GM10266 (cell line): ENCODE measurements around the gene CILP.

Experiments used
- DNase-seq: peaks from one replicate; pipeline ENCODE4 v3.0.0; 2012; ENCODE audit errors: extremely low spot score
- TF ChIP-seq, protein P1 (sequence below): IDR thresholded peaks from 2 replicates; pipeline ENCODE4 v1.5.1; 2012; ENCODE audit warnings: mild to moderate bottlenecking, low read depth; ENCODE audit not compliant: control insufficient read depth, insufficient read depth; ENCODE audit errors: missing control alignments

CILP gene

DNA sequence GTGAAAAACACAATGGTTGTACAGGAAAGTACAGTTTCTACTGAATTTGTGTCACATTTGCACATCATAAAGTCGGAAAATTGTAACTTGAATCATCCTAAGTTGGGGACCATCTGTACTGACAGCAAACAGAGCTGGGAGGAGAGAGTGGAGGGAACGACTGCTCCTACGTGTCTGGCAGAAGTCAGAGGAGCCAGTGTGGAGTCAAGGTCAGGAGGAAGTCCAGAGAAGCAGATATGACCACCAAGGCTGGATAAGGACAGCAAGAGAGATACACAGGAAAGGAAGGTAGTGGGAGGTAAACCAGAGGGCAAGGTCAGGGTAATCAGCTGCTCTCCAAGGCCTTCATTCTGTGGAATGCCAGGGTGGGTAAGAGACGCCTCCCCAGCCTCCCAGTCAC is 2.7 kb upstream of the CILP start:
- TF ChIP-seq, protein P1, sequence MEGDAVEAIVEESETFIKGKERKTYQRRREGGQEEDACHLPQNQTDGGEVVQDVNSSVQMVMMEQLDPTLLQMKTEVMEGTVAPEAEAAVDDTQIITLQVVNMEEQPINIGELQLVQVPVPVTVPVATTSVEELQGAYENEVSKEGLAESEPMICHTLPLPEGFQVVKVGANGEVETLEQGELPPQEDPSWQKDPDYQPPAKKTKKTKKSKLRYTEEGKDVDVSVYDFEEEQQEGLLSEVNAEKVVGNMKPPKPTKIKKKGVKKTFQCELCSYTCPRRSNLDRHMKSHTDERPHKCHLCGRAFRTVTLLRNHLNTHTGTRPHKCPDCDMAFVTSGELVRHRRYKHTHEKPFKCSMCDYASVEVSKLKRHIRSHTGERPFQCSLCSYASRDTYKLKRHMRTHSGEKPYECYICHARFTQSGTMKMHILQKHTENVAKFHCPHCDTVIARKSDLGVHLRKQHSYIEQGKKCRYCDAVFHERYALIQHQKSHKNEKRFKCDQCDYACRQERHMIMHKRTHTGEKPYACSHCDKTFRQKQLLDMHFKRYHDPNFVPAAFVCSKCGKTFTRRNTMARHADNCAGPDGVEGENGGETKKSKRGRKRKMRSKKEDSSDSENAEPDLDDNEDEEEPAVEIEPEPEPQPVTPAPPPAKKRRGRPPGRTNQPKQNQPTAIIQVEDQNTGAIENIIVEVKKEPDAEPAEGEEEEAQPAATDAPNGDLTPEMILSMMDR: no peak
- DNase-seq: no peak

DNA sequence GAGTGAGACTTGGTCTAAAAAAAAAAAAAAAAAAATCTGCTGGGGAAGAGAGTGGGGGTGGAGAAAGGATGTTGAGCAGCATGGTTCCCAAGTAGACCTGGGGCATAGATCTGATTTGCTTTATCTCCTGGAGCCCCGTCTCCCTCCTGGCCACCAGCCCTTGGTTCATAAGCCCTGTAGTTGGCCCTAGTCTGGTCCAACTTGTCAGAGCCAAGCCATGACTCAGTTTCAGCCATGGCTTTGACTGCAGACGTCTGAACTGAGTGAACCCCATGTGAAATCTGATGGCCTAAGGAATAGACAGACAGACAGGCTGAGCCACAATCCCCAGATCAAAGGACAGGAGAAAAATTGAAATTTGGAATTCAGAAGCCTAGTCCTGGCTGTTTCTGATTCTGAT is 2.0 kb upstream of the CILP start:
- TF ChIP-seq, protein P1: no peak
- DNase-seq: no peak

DNA sequence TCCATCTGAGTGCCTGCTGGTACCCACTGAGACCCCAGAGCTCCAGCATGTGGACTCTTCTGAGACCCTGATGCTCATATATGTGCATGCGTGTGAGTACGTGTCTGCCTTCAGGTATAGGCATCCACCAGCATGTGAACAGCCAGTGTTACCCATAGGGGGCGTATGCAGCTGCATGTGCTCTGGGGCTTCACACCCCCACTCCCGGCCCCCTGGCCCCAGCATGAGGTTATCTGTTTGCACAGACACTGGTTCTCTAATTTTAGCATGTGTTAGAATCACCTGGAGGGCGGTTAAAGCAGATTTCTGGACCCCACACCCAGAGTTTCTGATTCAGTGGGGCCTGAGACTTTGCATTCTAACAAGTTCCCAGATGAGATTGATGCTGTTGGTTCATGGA is 824 bp upstream of the CILP start:
- DNase-seq: peak; percentile 72
- TF ChIP-seq, protein P1: peak; percentile 62

DNA sequence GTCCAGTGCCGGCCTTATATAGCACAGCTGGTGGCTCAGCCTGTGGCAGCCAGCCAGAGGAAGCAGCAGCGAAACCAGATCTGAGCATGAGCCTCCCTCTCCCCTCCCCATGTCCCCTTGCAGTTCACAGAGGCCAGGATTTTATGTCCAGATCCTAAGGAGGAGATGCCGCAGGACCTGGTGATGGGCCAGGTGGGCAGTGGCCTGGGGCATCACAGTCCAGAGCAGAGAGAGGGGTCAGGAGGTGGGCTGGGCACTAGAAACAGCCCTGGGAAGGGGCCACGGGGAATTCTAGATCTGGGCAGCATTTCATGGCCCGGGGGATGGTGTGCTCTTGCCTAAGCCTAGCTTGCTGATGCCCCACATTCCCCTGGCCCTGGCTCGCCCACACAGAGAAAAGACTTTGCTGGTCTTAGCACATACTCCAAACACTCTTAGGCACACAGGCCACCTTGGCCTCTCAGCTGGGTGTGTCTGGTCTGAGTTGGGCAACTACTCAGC is 259 bp upstream of the CILP start:
- DNase-seq: no peak
- TF ChIP-seq, protein P1: no peak

DNA sequence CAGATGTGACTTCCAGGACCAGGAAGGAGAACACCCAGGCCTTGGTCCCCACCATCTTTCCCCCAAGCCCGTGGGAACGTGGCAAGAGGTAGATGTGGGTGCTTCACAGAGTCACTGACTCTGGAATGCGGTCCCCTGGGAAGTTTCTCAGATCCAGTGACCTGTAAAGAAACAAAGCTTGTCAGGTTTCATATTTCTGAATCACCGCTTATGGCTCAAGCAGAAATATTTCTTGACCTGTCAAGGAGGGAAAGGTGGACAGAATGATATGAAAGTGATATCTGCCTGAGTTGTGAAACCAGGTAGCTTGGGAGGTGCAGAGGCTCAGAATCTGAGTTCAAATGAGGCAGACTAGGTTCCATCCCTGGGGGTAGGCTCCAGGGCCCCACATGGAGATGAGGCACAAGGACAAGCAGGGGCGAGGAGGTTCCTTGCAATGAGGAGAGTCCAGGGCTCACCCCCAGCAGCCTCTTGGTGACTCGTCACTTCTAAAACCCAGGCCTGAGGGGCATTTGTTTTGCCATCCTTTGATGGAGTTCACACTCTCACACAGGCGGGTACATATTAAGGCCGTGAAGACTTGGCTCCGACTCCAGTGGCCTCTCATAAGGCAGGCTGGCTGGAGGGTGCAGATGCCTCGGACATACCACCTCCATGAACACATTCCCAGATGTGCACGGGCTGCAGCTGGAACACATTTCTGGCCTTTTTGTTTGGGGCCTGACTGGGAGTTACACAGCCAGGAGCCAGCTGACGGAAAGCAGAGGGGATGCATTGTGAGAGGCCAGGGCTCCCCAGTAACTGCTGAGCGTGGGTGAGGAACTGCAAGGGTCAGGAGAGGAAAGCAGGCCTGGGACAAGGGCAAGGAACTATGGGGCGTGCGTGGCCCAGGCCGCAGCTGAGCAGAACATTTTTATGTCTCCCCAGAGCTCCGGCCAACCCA is 1.3 kb downstream of the CILP start:
- TF ChIP-seq, protein P1: no peak

DNA sequence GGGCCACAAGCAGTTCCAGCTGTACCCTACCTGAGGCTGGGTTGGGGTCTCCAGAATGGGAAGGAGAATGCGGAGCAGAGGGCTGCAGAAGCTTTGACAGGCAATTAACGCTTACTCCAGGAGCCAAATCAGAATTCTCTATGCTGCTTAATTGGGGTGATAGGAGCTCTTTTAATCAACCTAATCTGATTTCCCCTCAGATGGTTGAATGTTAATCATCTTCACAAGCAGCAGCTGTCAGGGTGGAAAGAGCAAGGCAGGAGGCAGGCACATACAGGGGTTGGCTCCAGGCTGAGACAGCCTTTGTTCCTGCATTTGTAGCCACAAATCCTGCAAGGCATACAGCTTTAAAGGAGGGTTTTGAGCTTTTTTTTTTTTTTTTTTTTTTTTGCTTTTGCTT is 2.6 kb downstream of the CILP start:
- DNase-seq: no peak
- TF ChIP-seq, protein P1: no peak

More for the DNA sequence above, 1.3 kb downstream of the CILP start:
- no peak for DNase-seq

DNA sequence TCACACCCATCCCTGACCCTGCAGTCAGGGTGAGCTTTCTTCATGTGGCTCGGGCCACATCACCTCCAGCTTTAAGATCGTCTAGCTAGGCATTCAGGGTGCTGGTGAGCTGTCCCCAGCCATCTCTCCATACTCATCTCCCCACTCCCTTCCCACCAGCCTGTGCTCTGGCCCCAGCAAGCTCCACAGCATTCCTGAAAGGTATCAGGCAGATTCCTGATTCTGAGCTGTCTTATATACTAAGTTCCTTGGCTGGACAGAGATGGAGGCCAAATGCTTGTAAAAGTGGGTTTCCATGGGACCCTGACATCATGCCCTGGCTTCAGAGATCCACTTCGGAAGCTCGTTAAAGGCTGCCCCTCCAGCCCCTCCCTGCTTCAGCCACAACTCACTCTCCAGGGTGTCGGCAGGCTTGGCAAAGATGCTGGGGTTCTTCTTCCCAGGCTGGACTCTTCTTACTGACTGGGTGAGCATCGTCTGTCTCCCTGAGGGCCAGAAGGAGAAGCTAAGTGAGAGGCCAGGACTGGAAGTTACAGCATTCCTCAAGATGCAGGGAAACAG is 3.9 kb downstream of the CILP start:
- TF ChIP-seq, protein P1: no peak
- DNase-seq: no peak
